Right lobe of liver (tissue), 6 donors: ENCODE measurements around the gene VASH2. TPM values are rescaled to one million over a fixed set of nuclear protein-coding genes. Genes with fewer than 3 reads are reported as not detected.
A peak's percentile ranks its signal among the peaks of the same experiment; 100 is the strongest.

Experiments
- ATAC-seq, 4 donors: fragments of 200-7000 bp; cut with Tn5 transposase; one replicate each; pipeline ENCODE4 v1.9.1; 2020; ENCODE audit warnings: mild to moderate bottlenecking in 4 of 4, moderate library complexity in 4 of 4
- DNase-seq, 3 donors: peaks; one replicate each; pipeline ENCODE4 v3.0.0-alpha.2; 2020
- H3K27ac ChIP-seq, 3 donors: fragments of 200-600 bp; one replicate each; pipeline ENCODE4 v1.8.0; 2022
- H3K27me3 ChIP-seq, 2 donors: fragments of 200-600 bp; one replicate each; pipeline ENCODE4 v1.8.0; 2022
- H3K36me3 ChIP-seq, 4 donors: fragments of 200-600 bp; sonication (generic) in 1 of 4; one replicate each; pipeline versions ENCODE4 v1.5.1 to v1.8.0; 2017 to 2022; ENCODE audit warnings: control low read depth in 1 of 4
- H3K4me1 ChIP-seq, 4 donors: fragments of 200-600 bp; sonication (generic) in 1 of 4; one replicate each; pipeline versions ENCODE4 v1.5.1 to v1.8.0; 2017 to 2022; ENCODE audit warnings: control low read depth in 1 of 4
- H3K4me3 ChIP-seq, 3 donors: fragments of 200-600 bp; one replicate each; pipeline ENCODE4 v1.8.0; 2022
- H3K9me3 ChIP-seq, 4 donors: fragments of 200-600 bp; sonication (generic) in 1 of 4; one replicate each; pipeline versions ENCODE4 v1.5.1 to v1.8.0; 2017 to 2022; ENCODE audit warnings: control low read depth in 1 of 4
- POLR2A ChIP-seq: fragments of 450-650 bp; IDR thresholded peaks from one replicate; pipeline ENCODE4 v1.6.1; 2017; ENCODE audit warnings: antibody characterized with exemption, mild to moderate bottlenecking
- WGBS: methylation state at CpG from one replicate; pipeline ENCODE4 v1.1.6; 2018; ENCODE audit warnings: low coverage, low lambda C conversion rate; ENCODE audit not compliant: insufficient coverage; ENCODE audit errors: missing lambda C conversion rate; 5-methylcytosine and 5-hydroxymethylcytosine counted together
- intact Hi-C, 2 donors: fragments of 100-400 bp; cut with DNase I; formaldehyde crosslinking; loops; one replicate each; pipeline versions ENCODE4 v1.11.2 to v1.14.1; 2022
- total RNA-seq, 6 experiments: library from RNA; depleted of rRNA in 2 of 6; stranded (reverse); fragments of >200 nt in 2 of 6; fragmentation: NEBNext Ultra II Directional in 3 of 6; extraction: Animal tissue kit (Norgen Biotek cat#: 25700) in 3 of 6; gene quantifications; one replicate each; pipeline versions ENCODE4 v1.1.0 to v1.2.4, GENCODE V29; 2016 to 2023
- TF ChIP-seq, protein P1 (sequence below), 4 donors: fragments of 200-600 bp in 3 of 4; fragments of 450-650 bp in 1 of 4; IDR thresholded peaks; one replicate each; pipeline versions ENCODE4 v1.5.1 to v1.8.0; 2016 to 2022; ENCODE audit warnings: antibody characterized with exemption in 4 of 4, mild to moderate bottlenecking in 2 of 4
- donor health status: DM: no; HTN: yes; CAD: no.
- donor health status: DM: no; HTN: no; CAD: no.
- donor health status: DM: no; HTN: no; CAD: no.
- donor health status: DM: no; HTN: yes; CAD: no.
- donor health status: DM: no; HTN: yes; CAD: no.

VASH2 gene
- total RNA-seq, 6 experiments from 2014 or later = 0.04 to 0.32 (median 0.07) TPM; not detected in 3

DNA sequence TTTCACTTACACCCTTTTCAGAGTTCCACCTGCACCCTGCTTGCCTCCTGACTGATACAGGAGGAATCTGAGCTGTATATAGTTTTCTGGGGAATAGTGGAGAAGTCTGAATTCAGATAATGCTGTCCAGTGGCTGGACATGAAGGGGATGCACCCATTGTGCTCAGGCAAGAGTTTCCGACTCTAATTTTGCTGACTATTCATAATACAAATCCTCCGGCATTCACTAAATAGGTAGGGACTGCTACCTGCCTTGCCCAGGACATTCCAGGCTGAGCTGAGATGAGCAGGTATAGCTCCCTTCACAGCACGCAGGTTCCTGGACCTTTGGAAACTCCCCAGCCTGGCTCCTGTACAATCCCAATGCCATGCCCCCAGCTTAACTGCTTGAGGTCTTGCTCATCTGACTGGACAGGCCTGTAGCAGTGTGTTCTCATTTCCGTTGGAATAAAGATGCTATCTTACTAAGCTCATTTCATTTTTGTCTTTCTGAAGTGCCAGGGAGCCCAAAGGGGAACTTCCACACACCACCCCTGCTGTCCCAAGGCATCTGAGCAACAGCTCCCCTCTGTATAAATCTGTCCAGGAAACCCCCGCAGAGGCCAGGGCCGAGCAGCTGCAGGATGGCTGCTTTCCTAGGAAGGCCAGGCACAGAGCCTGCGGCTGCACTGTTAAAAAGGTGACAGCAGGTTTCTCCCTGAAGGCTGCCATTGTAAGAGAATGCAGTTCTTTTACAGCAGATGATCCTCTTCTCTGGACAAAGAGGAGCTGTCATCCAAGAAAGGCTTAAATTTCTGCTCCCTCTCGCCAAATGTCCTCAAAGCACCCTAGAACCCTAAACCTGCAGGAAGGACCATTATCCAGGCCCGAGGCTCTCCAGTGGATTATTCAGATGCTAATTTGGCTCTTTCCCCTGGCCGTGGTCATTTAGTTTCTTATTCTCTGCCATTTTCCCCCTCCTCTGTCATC lies 21.7 kb upstream of the VASH2 start:
- TF ChIP-seq, protein P1, sequence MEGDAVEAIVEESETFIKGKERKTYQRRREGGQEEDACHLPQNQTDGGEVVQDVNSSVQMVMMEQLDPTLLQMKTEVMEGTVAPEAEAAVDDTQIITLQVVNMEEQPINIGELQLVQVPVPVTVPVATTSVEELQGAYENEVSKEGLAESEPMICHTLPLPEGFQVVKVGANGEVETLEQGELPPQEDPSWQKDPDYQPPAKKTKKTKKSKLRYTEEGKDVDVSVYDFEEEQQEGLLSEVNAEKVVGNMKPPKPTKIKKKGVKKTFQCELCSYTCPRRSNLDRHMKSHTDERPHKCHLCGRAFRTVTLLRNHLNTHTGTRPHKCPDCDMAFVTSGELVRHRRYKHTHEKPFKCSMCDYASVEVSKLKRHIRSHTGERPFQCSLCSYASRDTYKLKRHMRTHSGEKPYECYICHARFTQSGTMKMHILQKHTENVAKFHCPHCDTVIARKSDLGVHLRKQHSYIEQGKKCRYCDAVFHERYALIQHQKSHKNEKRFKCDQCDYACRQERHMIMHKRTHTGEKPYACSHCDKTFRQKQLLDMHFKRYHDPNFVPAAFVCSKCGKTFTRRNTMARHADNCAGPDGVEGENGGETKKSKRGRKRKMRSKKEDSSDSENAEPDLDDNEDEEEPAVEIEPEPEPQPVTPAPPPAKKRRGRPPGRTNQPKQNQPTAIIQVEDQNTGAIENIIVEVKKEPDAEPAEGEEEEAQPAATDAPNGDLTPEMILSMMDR (IDR thresholded peaks at IDR 0.05) = no peak
- TF ChIP-seq POLR2A = no peak
- no peak overlapping the region for H3K27ac ChIP-seq
- no peaks in the 10 kb centered on the region for H3K36me3 ChIP-seq
- ATAC-seq = no peak
- H3K27me3 ChIP-seq = no peaks in the 10 kb centered on the region
- no peak for DNase-seq
- WGBS = 56% methylated on average over 7 of the region's 10 CpGs
- H3K4me1 ChIP-seq = no peaks in the 10 kb centered on the region
- no peak overlapping the region for H3K4me3 ChIP-seq
- intact Hi-C loops = no loop called here
- H3K9me3 ChIP-seq = no peaks in the 10 kb centered on the region

DNA sequence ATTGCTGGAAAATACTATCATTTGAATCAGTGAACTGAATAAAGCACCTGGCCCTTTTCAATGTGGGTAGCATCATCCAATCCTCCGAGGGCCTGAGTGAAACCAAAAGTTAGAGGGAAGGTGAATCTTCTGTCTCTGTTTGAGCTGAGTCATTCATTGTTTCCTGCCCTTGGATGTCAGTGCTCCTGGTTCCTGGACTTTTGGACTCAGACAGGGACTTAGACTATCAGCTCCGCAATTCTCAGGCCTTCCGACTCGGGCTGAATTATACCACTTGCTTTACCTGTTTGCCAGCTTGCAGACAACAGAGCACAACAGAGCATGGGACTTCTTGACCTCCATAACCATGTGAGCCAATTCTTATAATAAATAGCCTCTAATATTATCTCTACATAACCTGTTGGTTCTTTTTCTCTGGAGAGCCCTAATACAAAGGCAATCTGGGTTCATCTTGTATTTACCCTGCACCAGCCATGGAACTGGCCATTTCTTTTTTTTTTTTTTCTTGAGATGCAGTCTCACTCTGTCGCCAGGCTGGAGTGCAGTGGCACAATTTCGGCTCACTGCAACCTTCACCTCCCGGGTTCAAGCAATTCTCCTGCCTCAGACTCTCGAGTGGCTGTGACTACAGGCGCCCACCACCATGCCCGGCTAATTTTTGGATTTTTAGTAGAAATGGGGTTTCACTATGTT lies 19.2 kb upstream of the VASH2 start:
- Histone ChIP-seq H3K36me3 (no peaks in the 10 kb centered on the region), H3K27me3 (no peaks in the 10 kb centered on the region), H3K4me1 (no peaks in the 10 kb centered on the region), H3K27ac (no peak overlapping the region), H3K4me3 (no peak overlapping the region), H3K9me3 (no peaks in the 10 kb centered on the region)
- intact Hi-C loops = no loop called here
- ATAC-seq (peak in 2 of 4 donors; percentile 62 to 87), DNase-seq (no peak)
- 68% methylated on average over 8 of the region's 10 CpGs for WGBS
- TF ChIP-seq, protein P1 (IDR thresholded peaks at IDR 0.05) = no peak
- no peak for TF ChIP-seq POLR2A

DNA sequence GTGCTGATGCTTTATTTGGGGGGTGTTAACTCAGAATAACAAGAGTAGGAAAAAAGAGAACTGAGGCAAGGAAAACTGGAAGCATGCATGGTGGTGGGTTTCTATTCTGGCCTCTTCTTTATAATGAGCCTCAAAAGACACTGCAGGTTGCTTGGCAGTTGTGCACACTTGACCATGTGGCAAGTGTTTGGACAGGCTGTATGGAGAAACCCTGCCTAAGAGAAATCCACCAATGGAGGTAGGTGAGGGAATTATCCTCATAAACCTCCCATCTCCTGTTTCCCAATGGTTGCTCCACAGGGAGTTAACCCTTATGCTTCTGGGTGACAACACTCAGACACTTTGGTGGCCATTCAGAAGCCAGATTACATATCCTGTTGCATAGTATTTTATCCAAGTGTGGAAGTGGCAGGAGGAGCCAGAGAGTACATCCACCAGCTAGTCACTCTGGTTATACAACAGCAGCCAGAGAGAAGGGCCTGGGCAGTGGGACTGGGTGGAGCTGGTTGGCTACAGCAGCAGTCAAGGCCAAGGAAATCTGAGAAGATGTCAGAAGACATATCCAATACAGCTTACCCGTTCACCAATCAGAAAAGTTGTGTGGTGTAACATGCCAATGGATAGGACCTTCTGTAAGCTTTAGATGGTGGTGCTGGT lies 16.4 kb upstream of the VASH2 start:
- DNase-seq (no peak), ATAC-seq (no peak)
- H3K9me3 ChIP-seq = no peaks in the 10 kb centered on the region
- no peaks in the 10 kb centered on the region for H3K4me1 ChIP-seq
- no peak for TF ChIP-seq POLR2A
- TF ChIP-seq, protein P1 (IDR thresholded peaks at IDR 0.05) = no peak
- no CpG with 5 or more reads among the region's 1 CpG for WGBS
- H3K27me3 ChIP-seq = no peaks in the 10 kb centered on the region
- H3K4me3 ChIP-seq = no peak overlapping the region
- intact Hi-C loops = no loop called here
- H3K36me3 ChIP-seq = no peaks in the 10 kb centered on the region
- H3K27ac ChIP-seq = no peak overlapping the region

DNA sequence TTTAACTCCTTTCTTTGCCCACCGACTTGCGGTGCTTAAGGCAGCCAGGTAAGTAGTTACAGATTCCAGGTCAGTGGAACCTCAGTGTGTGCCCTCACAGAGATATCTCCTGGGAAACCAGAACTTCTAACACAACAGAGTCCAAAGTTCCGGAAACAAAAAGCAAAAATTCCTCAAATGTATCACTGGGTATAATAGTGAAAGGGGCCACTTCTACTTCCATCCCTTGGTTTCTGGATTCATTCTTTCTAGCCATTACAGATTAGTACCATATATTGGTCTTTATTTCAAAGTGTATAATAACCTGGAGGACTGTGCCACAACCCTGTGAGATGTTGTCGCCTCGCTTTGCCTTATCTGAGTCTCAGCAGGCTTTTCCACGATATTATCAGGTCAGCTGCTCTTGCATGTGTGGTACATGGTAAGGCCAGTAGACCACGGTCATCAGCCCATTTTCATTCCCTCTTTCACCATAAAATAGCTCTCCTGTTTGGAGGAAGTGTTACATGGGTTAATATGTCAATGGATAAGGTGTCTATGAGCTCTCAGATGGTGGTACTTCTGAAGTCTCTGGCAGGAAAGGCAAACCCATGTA lies 14.9 kb upstream of the VASH2 start:
- DNase-seq (no peak), ATAC-seq (no peak)
- Histone ChIP-seq H3K27me3 (peaks cover 0 to 4% of the 10 kb centered on the region in 2 donors), H3K27ac (no peak overlapping the region), H3K4me1 (no peaks in the 10 kb centered on the region), H3K36me3 (no peaks in the 10 kb centered on the region), H3K9me3 (no peaks in the 10 kb centered on the region), H3K4me3 (no peak overlapping the region)
- intact Hi-C loops = no loop called here
- 70% methylated on average over 6 of the region's 7 CpGs for WGBS
- no peak for TF ChIP-seq POLR2A
- TF ChIP-seq, protein P1 (IDR thresholded peaks at IDR 0.05) = no peak
